Ovary (tissue), 9 donors: ENCODE measurements around the gene EPB41L1. TPM values are rescaled to one million over a fixed set of nuclear protein-coding genes. Genes with fewer than 3 reads are reported as not detected.

ENCODE experiments used
- DNase-seq, 5 donors: peaks; one replicate each; pipeline ENCODE4 v3.0.0-alpha.2; 2019 to 2020
- H3K27ac ChIP-seq, 2 donors: fragments of 200-600 bp; one replicate each; pipeline versions ENCODE4 v1.5.1 to v1.8.0; 2019 to 2022
- H3K27me3 ChIP-seq: fragments of 200-600 bp; one replicate; pipeline ENCODE4 v1.8.0; 2022
- H3K36me3 ChIP-seq: fragments of 200-600 bp; sonication (generic); one replicate; pipeline ENCODE4 v1.5.1; 2019
- H3K4me1 ChIP-seq: one replicate; pipeline ENCODE4 v1.8.1; 2013; ENCODE audit warnings: mild to moderate bottlenecking, moderate library complexity; ENCODE audit not compliant: insufficient read depth
- H3K4me3 ChIP-seq: fragments of 200-600 bp; sonication (generic); one replicate; pipeline ENCODE4 v1.5.1; 2017
- H3K9me3 ChIP-seq, 2 donors: fragments of 200-600 bp in 1 of 2; sonication (generic) in 1 of 2; one replicate each; pipeline versions ENCODE4 v1.5.1 to v1.8.1; 2013 to 2019; ENCODE audit warnings: mild to moderate bottlenecking in 1 of 2, moderate library complexity in 1 of 2
- EP300 ChIP-seq: sonication (generic); formaldehyde crosslinking; IDR thresholded peaks from one replicate; pipeline ENCODE4 v1.6.1; 2017; ENCODE audit warnings: antibody characterized with exemption
- POLR2A ChIP-seq: fragments of 450-650 bp; IDR thresholded peaks from one replicate; pipeline ENCODE4 v1.6.1; 2017; ENCODE audit warnings: antibody characterized with exemption, mild to moderate bottlenecking, moderate library complexity
- WGBS, 3 donors: extraction: QIAGEN DNeasy Blood & Tissue Kit in 1 of 3; methylation state at CpG; one replicate each; pipeline versions ENCODE4 v1.1.5 to v1.1.7; 2013 to 2017; 5-methylcytosine and 5-hydroxymethylcytosine counted together
- intact Hi-C, 4 donors: fragments of 100-400 bp; cut with DNase I; formaldehyde crosslinking; loops; one replicate each; pipeline versions ENCODE4 v1.11.0 to v1.15.1; 2022 to 2023
- polyA plus RNA-seq, 2 donors: library from polyadenylated mRNA; stranded (reverse); fragments of 200-250 nt in 1 of 2; fragments of 350-450 nt in 1 of 2; fragmentation: Illumina TruSeq in 1 of 2; extraction: RNeasy Lipid Tissue Mini Kit (QIAGEN cat#74804) in 1 of 2; gene quantifications; one replicate each; pipeline ENCODE4 v1.2.3, GENCODE V29; 2013 to 2014
- total RNA-seq, 7 donors: library from RNA; depleted of rRNA in 2 of 7; stranded (reverse); fragments of >200 nt in 2 of 7; fragmentation: NEBNext Ultra II Directional in 3 of 7; extraction: Animal tissue kit (Norgen Biotek cat#: 25700) in 3 of 7; gene quantifications; one replicate each; pipeline versions ENCODE4 v1.1.0 to v1.2.4, GENCODE V29; 2016 to 2023
- TF ChIP-seq, protein P1 (sequence below), 3 donors: fragments of 450-650 bp in 2 of 3; fragments of 200-600 bp in 1 of 3; IDR thresholded peaks; one replicate each; pipeline versions ENCODE4 v1.5.1 to v1.8.0; 2016 to 2022; ENCODE audit warnings: antibody characterized with exemption in 3 of 3, mild to moderate bottlenecking in 1 of 3
- donor health status: DM: no; HTN: no; CAD: no; lungs with moderate emphysema.
- donor health status: DM: no; HTN: no; CAD: no.
- donor health status: Bipolar disorder and iron deficiency.
- donor health status: DM: yes; HTN: yes; CAD: no.
- donor health status: DM: no; HTN: no; CAD: no.
- donor health status: DM: yes; HTN: yes; CAD: no.

EPB41L1 gene
- total and polyA plus RNA-seq, 9 donors, result 23.4 to 207 (median 63.2) TPM

DNA sequence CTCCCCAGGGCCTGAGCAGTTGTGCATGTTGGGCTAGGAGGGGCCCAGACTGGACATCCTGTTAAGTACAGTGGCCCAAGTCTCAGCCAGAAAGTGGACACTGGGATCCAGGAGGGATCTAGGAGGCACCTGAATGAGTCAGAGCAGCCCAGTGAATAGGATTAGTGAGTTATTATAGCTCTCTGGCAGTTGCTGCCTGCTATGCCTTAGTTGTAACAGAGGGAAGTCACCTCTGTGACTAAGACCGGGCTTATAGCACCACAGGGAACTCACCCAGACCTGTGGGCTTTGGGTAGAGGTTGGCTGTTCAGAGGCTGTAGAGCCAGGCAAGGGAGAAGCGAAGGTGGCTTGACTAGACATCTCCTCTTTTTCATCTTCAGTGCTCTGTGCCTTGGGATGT is 42.7 kb downstream of the EPB41L1 start:
- H3K9me3 ChIP-seq, result no peaks in the 10 kb centered on the region

DNA sequence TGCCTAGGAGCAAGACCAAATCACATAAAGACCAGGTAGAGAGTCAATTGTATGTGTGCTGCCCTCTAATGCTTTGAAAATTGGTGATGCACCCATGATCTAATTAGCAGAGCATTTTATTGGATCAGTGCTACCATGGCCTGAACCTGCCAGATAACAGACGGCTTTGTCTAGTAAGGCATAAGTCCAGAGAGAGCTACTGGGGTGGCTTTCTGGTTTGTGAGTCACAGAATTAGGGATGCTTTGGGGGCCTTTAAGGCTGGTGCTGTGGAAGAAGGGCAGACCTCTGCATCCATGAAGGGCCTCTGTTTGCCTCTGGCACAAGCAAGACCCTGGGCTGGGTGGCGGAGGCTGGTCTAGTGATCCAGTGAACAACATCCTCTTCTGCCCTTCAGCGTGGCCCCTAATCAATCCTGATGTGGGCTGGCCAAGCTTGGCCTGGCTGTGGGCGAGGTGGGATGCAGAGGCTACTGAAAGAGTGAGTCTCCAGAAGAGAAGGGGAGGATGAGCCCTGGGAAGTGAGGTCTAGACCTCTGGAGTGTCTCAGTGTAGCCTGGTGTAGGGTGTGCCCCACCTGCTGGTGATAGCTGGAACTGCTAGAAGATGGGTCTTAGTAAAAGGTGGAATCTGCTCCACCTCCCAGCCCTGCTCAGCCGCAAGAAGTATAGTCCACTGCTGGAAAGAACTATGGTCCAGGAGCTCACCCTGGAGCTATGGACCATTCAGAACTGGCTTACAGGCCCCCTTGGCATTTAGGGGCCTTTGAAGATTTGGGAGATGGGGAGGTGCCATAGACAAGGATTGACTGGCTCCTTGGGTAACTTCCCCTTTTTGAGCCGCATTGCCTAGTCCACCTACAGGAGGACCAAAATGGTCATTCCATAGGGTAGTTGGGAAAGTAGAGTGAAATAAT is 45.1 kb downstream of the EPB41L1 start:
- DNase-seq, result peak; percentile 69 to 85 (median 81)

More for the DNA sequence above, 42.7 kb downstream of the EPB41L1 start:
- Histone ChIP-seq H3K4me3 (no peak overlapping the region), H3K27ac (no peak overlapping the region), H3K36me3 (no peaks in the 10 kb centered on the region), H3K27me3 (no peaks in the 10 kb centered on the region), H3K4me1 (no peaks in the 10 kb centered on the region)
- no peak for TF ChIP-seq POLR2A
- intact Hi-C loops, result loop anchor here in 3 of 4 donors (5.0 to 10.0 kb wide), 2 partner anchors 202 to 205 kb away; no protein-coding TSS in a partner anchor
- 94 to 100% (median 97%) methylated on average over 2 of the region's 2 CpGs for WGBS, 3 donors
- no peak for DNase-seq

DNA sequence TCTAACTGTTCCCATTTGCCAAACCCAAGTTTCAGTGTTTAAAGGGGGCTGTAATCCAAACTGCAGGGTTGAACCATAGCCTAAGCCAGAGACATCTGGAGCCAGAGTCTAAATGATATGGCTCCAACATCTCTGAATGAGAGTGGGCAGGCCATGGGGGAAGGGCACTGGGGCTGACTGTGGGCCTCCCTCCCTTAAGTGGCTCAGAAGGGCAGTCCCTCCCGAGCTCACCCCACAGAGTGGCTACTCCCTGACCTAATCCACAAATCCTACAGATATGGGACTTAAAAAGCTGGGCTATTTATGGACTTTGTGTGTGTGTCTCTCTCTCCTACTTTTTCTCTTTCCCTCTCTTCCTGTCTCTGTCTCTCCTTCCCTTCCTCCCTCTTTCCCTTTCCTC is 45.9 kb downstream of the EPB41L1 start:
- H3K4me1 ChIP-seq, result no peaks in the 10 kb centered on the region
- H3K4me3 ChIP-seq, result no peak overlapping the region
- no peak overlapping the region for H3K27ac ChIP-seq
- H3K36me3 ChIP-seq, result no peaks in the 10 kb centered on the region
- H3K9me3 ChIP-seq, result no peaks in the 10 kb centered on the region
- intact Hi-C loops, result loop anchor here in 2 of 4 donors (2.0 to 10.0 kb wide), 6 partner anchors 206 to 664 kb away; partner anchors contain the start of gene RAB5IF (in 1 of the 2)
- DNase-seq, result no peak
- no peaks in the 10 kb centered on the region for H3K27me3 ChIP-seq
- WGBS, 3 donors, result 79 to 94% (median 88%) methylated on average over 1 of the region's 1 CpG
- TF ChIP-seq, protein P1, sequence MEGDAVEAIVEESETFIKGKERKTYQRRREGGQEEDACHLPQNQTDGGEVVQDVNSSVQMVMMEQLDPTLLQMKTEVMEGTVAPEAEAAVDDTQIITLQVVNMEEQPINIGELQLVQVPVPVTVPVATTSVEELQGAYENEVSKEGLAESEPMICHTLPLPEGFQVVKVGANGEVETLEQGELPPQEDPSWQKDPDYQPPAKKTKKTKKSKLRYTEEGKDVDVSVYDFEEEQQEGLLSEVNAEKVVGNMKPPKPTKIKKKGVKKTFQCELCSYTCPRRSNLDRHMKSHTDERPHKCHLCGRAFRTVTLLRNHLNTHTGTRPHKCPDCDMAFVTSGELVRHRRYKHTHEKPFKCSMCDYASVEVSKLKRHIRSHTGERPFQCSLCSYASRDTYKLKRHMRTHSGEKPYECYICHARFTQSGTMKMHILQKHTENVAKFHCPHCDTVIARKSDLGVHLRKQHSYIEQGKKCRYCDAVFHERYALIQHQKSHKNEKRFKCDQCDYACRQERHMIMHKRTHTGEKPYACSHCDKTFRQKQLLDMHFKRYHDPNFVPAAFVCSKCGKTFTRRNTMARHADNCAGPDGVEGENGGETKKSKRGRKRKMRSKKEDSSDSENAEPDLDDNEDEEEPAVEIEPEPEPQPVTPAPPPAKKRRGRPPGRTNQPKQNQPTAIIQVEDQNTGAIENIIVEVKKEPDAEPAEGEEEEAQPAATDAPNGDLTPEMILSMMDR (IDR thresholded peaks at IDR 0.05), result no peak
- TF ChIP-seq POLR2A (no peak), EP300 (no peak)

More for the DNA sequence above, 45.1 kb downstream of the EPB41L1 start:
- H3K4me1 ChIP-seq, result no peaks in the 10 kb centered on the region
- H3K4me3 ChIP-seq, result no peak overlapping the region
- H3K36me3 ChIP-seq, result no peaks in the 10 kb centered on the region
- no peak for TF ChIP-seq POLR2A
- TF ChIP-seq, protein P1 (IDR thresholded peaks at IDR 0.05), result peak; percentile 71 to 79 (median 74)
- H3K27ac ChIP-seq, result no peak overlapping the region
- 52 to 57% (median 56%) methylated on average over 6 of the region's 6 CpGs for WGBS, 3 donors
- intact Hi-C loops, result loop anchor here (2.0 to 10.0 kb wide), 9 partner anchors 63 to 665 kb away; partner anchors contain the start of gene RAB5IF (in 1 of the 4)
- H3K27me3 ChIP-seq, result no peaks in the 10 kb centered on the region
- H3K9me3 ChIP-seq, result no peaks in the 10 kb centered on the region

DNA sequence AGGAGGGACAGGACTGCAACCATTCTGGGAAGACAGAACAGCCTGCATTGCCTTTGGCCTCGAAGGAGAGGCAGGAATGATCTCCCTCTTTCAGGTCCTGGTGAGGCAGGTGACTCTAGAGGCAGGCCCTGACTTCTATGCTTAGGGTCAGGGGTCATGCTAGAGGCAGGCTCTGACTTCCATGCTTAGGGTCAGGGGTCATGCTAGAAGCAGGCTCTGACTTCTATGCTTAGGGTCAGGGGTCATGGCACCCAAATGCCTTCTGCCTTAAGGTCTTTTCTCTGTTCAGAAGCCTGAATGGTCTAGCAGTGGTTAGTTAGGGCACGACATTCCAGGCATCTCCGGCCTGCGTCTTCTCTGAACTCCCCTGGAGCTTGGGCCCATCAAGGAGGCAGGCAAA is 46.7 kb downstream of the EPB41L1 start:
- 81 to 91% (median 87%) methylated on average over 4 of the region's 4 CpGs for WGBS, 3 donors
- Histone ChIP-seq H3K4me1 (no peaks in the 10 kb centered on the region), H3K27me3 (no peaks in the 10 kb centered on the region), H3K4me3 (no peak overlapping the region), H3K9me3 (no peaks in the 10 kb centered on the region), H3K36me3 (no peaks in the 10 kb centered on the region), H3K27ac (no peak overlapping the region)
- intact Hi-C loops, result loop anchor here in 2 of 4 donors (2.0 to 10.0 kb wide), 6 partner anchors 206 to 664 kb away; partner anchors contain the start of gene RAB5IF (in 1 of the 2)
- DNase-seq, result no peak
- TF ChIP-seq POLR2A (no peak), EP300 (no peak)
- TF ChIP-seq, protein P1 (IDR thresholded peaks at IDR 0.05), result no peak
